RWPE1 (cell line): ENCODE results near the gene AP2B1.

ENCODE experiments used
- CTCF ChIA-PET: fragments of 350-600 bp; sonication (Branson Sonifier 250); formaldehyde crosslinking; extraction: SDS; loops from one replicate; lab custom pipeline; 2021; lab: Yijun Ruan, JAX
- POLR2A ChIA-PET: fragments of 400-600 bp; formaldehyde crosslinking; extraction: SDS; loops from one replicate; lab custom pipeline; 2020; ENCODE audit warnings: antibody characterized with exemption; ENCODE audit not compliant: low non-redundant PET; lab: Yijun Ruan, JAX
- DNase-seq: peaks from one replicate; pipeline ENCODE4 v3.0.0; 2012; ENCODE audit warnings: low spot score
- H3K27ac ChIP-seq: fragments of 450-650 bp; 2 replicates; pipeline ENCODE4 v1.5.1; 2017
- TF ChIP-seq, protein P1 (sequence below): fragments of 450-650 bp; conservative IDR thresholded peaks from 2 replicates; pipeline ENCODE4 v1.5.1; 2017; ENCODE audit warnings: low read depth, mild to moderate bottlenecking

AP2B1 gene

DNA sequence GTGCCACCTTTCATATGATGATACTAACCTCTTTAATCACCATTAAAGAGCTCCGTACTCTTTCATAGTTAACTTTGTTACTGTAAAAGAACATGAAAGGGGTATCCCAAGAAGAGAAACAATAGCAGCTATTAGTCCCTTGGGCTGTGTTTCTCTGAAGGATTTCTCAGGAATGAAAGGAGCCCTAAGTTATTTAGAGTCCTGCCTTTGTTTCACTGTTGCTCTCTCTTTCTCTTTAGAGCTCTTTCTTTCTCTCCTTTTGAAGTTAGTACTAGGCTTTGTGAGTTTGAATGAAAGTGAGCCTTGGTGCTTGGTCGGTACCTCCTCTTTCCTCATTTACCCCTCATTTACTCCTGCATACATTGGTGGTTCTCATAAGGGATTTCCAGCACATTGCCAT lies 123.8 kb downstream of the AP2B1 start:
- ChIA-PET CTCF (interaction anchor here (0.9 kb wide), 1 partner anchor 37 kb away, joined by 3 read pairs; no protein-coding TSS in a partner anchor), POLR2A (no interaction called here)
- no peak for DNase-seq
- TF ChIP-seq, protein P1, sequence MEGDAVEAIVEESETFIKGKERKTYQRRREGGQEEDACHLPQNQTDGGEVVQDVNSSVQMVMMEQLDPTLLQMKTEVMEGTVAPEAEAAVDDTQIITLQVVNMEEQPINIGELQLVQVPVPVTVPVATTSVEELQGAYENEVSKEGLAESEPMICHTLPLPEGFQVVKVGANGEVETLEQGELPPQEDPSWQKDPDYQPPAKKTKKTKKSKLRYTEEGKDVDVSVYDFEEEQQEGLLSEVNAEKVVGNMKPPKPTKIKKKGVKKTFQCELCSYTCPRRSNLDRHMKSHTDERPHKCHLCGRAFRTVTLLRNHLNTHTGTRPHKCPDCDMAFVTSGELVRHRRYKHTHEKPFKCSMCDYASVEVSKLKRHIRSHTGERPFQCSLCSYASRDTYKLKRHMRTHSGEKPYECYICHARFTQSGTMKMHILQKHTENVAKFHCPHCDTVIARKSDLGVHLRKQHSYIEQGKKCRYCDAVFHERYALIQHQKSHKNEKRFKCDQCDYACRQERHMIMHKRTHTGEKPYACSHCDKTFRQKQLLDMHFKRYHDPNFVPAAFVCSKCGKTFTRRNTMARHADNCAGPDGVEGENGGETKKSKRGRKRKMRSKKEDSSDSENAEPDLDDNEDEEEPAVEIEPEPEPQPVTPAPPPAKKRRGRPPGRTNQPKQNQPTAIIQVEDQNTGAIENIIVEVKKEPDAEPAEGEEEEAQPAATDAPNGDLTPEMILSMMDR = no peak
- H3K27ac ChIP-seq = no peak overlapping the region

DNA sequence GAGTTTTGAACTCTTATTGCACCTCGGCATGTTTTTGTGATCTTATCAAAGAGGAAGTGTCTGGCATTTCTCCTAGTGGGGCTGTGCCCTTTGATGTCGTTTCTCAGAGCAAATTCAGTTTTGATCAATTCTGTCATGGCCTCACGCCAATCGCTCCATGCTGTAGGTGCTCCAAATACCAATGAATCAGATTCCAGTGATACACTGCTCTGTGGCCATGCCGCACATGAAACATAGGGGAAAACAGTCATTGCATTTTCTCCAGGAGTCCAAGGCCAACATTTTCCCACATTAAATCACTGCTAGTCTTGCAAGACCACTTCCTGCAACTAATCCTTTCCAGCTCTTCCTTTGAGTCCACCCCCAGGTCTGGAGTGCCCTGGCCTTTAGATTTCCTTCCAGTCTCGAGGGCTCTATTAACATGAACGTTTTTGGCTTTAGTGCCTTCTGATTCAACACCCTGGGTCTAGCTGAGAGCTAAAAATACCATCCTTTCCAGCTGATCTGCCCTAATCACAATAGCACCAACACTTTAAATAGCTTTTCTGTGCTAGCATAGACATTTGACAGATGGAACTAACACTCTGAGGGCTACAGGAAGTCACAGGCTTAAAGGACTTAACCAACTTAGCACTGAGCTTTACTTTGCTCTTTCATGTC lies 126.1 kb downstream of the AP2B1 start:
- TF ChIP-seq, protein P1 = no peak
- H3K27ac ChIP-seq = no peak overlapping the region
- POLR2A ChIA-PET = no interaction called here

DNA sequence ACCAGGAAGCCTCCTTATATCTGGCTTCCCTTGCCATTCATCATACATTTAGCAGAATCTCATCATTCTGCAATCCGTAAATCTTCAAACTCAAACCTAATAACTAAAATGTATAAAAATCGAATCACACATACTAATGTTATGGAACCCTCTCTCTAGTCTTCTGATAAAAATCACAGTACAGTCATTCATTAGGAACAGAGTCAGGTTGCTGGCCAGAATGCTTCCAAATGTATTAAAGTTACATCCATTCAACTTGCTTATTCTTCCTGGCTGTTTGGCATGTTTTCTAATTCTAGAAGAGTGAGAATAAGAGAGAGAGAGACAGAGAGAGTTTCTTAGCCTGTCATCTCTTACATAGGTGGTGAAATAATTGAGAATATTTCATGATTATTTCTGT lies 127.9 kb downstream of the AP2B1 start:
- no peak for DNase-seq
- CTCF ChIA-PET = no interaction called here
- no peak overlapping the region for H3K27ac ChIP-seq
- POLR2A ChIA-PET = no interaction called here
- TF ChIP-seq, protein P1 = no peak

More for the DNA sequence above, 126.1 kb downstream of the AP2B1 start:
- CTCF ChIA-PET = interaction anchor here (0.6 kb wide), 1 partner anchor 339 kb away, joined by 3 read pairs; no protein-coding TSS in a partner anchor
- no peak for DNase-seq

DNA sequence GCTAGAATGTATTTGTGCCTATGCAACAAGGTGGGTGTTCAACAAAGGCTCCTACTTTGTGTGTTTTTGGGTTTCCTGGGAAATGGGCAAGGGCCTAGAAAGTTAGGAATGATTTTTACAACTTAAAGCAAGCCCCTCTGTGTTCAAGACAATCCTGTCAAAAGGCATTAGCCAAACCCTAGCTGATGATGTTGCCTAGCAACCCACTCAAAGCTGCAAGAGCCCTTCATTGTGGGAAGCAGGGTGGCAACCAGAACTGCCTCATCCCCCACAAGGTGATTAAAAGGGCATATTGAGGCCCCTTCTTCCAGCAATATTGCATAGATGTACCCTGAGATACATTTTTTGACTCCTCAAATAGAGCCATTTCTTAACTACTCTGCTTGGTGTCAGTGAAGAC lies 128.3 kb downstream of the AP2B1 start:
- ChIA-PET POLR2A (no interaction called here), CTCF (interaction anchor here (0.7 kb wide), 1 partner anchor 15 kb away, joined by 4 read pairs; no protein-coding TSS in a partner anchor)
- DNase-seq = no peak
- TF ChIP-seq, protein P1 = no peak
- no peak overlapping the region for H3K27ac ChIP-seq

DNA sequence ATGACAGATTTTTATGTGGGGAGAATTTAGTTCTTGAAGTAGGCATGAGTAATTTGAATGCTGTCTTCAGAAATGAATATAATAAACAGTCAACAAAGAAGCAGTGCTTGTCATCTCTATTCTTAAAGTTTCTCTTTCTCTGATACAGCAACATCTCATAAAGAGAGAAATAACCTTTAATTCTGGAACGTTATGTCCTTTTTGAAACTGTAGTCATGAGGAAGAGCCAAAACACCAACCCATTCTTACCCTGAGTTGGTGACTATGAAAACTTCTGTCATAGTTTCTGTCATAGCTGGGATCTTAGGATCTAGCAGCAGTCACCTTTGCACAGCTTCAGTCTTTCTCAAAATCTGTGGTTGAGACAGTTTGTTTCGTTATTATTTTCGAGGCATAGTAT lies 129.1 kb downstream of the AP2B1 start:
- POLR2A ChIA-PET = no interaction called here
- TF ChIP-seq, protein P1 = no peak
- CTCF ChIA-PET = no interaction called here
- H3K27ac ChIP-seq = no peak overlapping the region
- no peak for DNase-seq

DNA sequence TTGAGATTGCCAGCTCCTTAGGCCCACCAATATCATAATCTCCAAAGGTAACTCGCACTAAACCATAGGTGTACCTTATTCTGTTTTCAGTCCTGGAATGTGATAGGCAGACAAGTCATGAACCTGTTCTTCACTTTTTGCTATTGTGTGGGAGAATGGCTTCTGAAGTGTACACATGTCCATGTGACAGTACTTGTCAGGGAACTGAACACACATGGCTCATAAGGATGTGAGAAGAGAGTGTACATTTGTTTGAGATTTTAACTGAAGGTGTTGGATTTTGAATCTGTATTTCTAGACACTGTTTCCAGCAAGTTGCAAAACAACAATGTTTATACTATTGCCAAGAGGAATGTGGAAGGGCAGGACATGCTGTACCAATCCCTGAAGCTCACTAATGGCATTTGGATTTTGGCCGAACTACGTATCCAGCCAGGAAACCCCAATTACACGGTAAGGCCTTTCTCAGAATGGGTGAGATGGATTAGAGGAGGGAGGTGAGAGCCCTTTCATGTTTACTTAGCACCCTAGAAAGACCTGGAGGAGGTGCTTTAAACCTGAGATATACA lies 129.9 kb downstream of the AP2B1 start:
- no peak overlapping the region for H3K27ac ChIP-seq
- no peak for DNase-seq
- ChIA-PET POLR2A (no interaction called here), CTCF (interaction anchor here (0.6 to 1.3 kb wide), 2 partner anchors 10 to 546 kb away, joined by 3 to 7 read pairs; no protein-coding TSS in a partner anchor)
- TF ChIP-seq, protein P1 = no peak
